Subcutaneous abdominal adipose tissue (tissue), 5 donors: ENCODE data around the gene HSP90AA1.
"Not testable (repeated sequence)": the region's sequence is repeated elsewhere in the genome, so short reads cannot be mapped to it uniquely, and the experiment has no call there.

Source experiments
- H3K27ac ChIP-seq: one replicate; pipeline ENCODE4 v1.7.0; 2013; ENCODE audit warnings: low read depth, mild to moderate bottlenecking, inconsistent platforms, low read length, moderate library complexity
- H3K27me3 ChIP-seq, 5 donors: one replicate each; pipeline ENCODE4 v1.7.0; 2013; ENCODE audit warnings: low read length in 5 of 5, inconsistent platforms in 1 of 5; ENCODE audit not compliant: control insufficient read depth in 5 of 5, insufficient read depth in 4 of 5
- H3K36me3 ChIP-seq, 5 donors: one replicate each; pipeline ENCODE4 v1.7.0; 2013; ENCODE audit warnings: low read length in 5 of 5; ENCODE audit not compliant: control insufficient read depth in 5 of 5, insufficient read depth in 5 of 5
- H3K4me1 ChIP-seq, 5 donors: one replicate each; pipeline ENCODE4 v1.7.0; 2013; ENCODE audit warnings: low read length in 5 of 5, mild to moderate bottlenecking in 3 of 5, moderate library complexity in 1 of 5; ENCODE audit not compliant: control insufficient read depth in 5 of 5, insufficient read depth in 5 of 5
- H3K4me3 ChIP-seq, 5 donors: one replicate each; pipeline ENCODE4 v1.7.0; 2013; ENCODE audit warnings: low read length in 5 of 5, low read depth in 1 of 5
- H3K9ac ChIP-seq, 5 donors: one replicate each; pipeline ENCODE4 v1.7.0; 2013; ENCODE audit warnings: low read length in 5 of 5, mild to moderate bottlenecking in 4 of 5, moderate library complexity in 3 of 5
- H3K9me3 ChIP-seq, 5 donors: one replicate each; pipeline ENCODE4 v1.7.0; 2013; ENCODE audit warnings: low read length in 5 of 5; ENCODE audit not compliant: control insufficient read depth in 5 of 5
- donor health status: healthy.
- donor health status: healthy.
- donor health status: healthy.
- donor health status: healthy.
- donor health status: healthy.

Gene HSP90AA1

GRCh38 chr14:102117852-102118251 lies 31.0 kb upstream of the HSP90AA1 start:
- Histone ChIP-seq H3K4me1 (no peaks in the 10 kb centered on the region), H3K4me3 (no peak overlapping the region), H3K36me3 (peaks cover 0 to 4% (median 0%) of the 10 kb centered on the region in 5 donors), H3K9me3 (no peaks in the 10 kb centered on the region), H3K27me3 (no peaks in the 10 kb centered on the region), H3K27ac (no peak overlapping the region), H3K9ac (no peak overlapping the region)

- Histone ChIP-seq H3K4me1 (no peaks in the 10 kb centered on the region), H3K36me3 (peaks cover 0 to 4% (median 0%) of the 10 kb centered on the region in 5 donors), H3K9me3 (no peaks in the 10 kb centered on the region), H3K27ac (no peak overlapping the region), H3K27me3 (no peaks in the 10 kb centered on the region), H3K4me3 (no peak overlapping the region), H3K9ac (no peak overlapping the region)
Measured at GRCh38 chr14:102116361-102117180, 29.7 kb upstream of the HSP90AA1 start.

- Histone ChIP-seq H3K4me1 (no peaks in the 10 kb centered on the region), H3K4me3 (no peak overlapping the region), H3K9me3 (no peaks in the 10 kb centered on the region), H3K9ac (no peak overlapping the region), H3K36me3 (no peaks in the 10 kb centered on the region), H3K27me3 (no peaks in the 10 kb centered on the region), H3K27ac (no peak overlapping the region)
Measured at GRCh38 chr14:102111101-102111500, 24.3 kb upstream of the HSP90AA1 start.

- H3K36me3 ChIP-seq, H3K9ac ChIP-seq, H3K27ac ChIP-seq, H3K4me1 ChIP-seq, H3K4me3 ChIP-seq, H3K27me3 ChIP-seq, H3K9me3 ChIP-seq: not testable (repeated sequence)
Measured at GRCh38 chr14:102109332-102109731, 22.5 kb upstream of the HSP90AA1 start.

GRCh38 chr14:102105369-102105768 lies 18.5 kb upstream of the HSP90AA1 start:
- no peaks in the 10 kb centered on the region for H3K9me3 ChIP-seq
- H3K27me3 ChIP-seq: no peaks in the 10 kb centered on the region
- no peak overlapping the region for H3K9ac ChIP-seq
- H3K4me1 ChIP-seq: no peaks in the 10 kb centered on the region
- peaks cover 0 to 5% (median 0%) of the 10 kb centered on the region in 5 donors for H3K36me3 ChIP-seq
- no peak overlapping the region for H3K27ac ChIP-seq
- H3K4me3 ChIP-seq: no peak overlapping the region

- no peak overlapping the region for H3K9ac ChIP-seq
- H3K4me3 ChIP-seq: no peak overlapping the region
Measured at GRCh38 chr14:102103062-102103695, 16.3 kb upstream of the HSP90AA1 start.

GRCh38 chr14:102097441-102098135 lies 10.7 kb upstream of the HSP90AA1 start:
- no peak overlapping the region for H3K27ac ChIP-seq
- H3K9ac ChIP-seq: no peak overlapping the region
- peaks cover 0 to 8% (median 0%) of the 10 kb centered on the region in 5 donors for H3K36me3 ChIP-seq
- H3K4me1 ChIP-seq: peaks cover 2 to 7% (median 5%) of the 10 kb centered on the region in 5 donors
- no peaks in the 10 kb centered on the region for H3K9me3 ChIP-seq
- no peak overlapping the region for H3K4me3 ChIP-seq
- H3K27me3 ChIP-seq: no peaks in the 10 kb centered on the region

More at GRCh38 chr14:102103062-102103695, 16.3 kb upstream of the HSP90AA1 start:
- peaks cover 0 to 5% (median 0%) of the 10 kb centered on the region in 5 donors for H3K36me3 ChIP-seq
- H3K27me3 ChIP-seq: no peaks in the 10 kb centered on the region
- no peaks in the 10 kb centered on the region for H3K9me3 ChIP-seq
- no peaks in the 10 kb centered on the region for H3K4me1 ChIP-seq
- H3K27ac ChIP-seq: no peak overlapping the region

GRCh38 chr14:102096569-102097188 lies 9.8 kb upstream of the HSP90AA1 start:
- Histone ChIP-seq H3K27ac (no peak overlapping the region), H3K36me3 (peaks cover 0 to 7% (median 0%) of the 10 kb centered on the region in 5 donors), H3K4me3 (no peak overlapping the region), H3K9me3 (no peaks in the 10 kb centered on the region), H3K9ac (no peak overlapping the region), H3K4me1 (peaks cover 2 to 7% (median 5%) of the 10 kb centered on the region in 5 donors), H3K27me3 (no peaks in the 10 kb centered on the region)

- Histone ChIP-seq H3K9ac (peak overlapping the region in 1 of 5 donors; percentile 35), H3K9me3 (no peaks in the 10 kb centered on the region), H3K4me1 (peaks cover 2 to 7% (median 5%) of the 10 kb centered on the region in 5 donors), H3K27ac (no peak overlapping the region), H3K4me3 (no peak overlapping the region), H3K27me3 (no peaks in the 10 kb centered on the region), H3K36me3 (peaks cover 0 to 3% (median 0%) of the 10 kb centered on the region in 5 donors)
Measured at GRCh38 chr14:102095871-102096568, 9.2 kb upstream of the HSP90AA1 start.
